Measurements from ENCODE around the gene SCYGR5. TPM values are rescaled to one million over a fixed set of nuclear protein-coding genes. Genes with fewer than 3 reads are reported as not detected.

Gene SCYGR5
- total and polyA plus RNA-seq, 2 experiments from 2014 or later = not detected

DNA sequence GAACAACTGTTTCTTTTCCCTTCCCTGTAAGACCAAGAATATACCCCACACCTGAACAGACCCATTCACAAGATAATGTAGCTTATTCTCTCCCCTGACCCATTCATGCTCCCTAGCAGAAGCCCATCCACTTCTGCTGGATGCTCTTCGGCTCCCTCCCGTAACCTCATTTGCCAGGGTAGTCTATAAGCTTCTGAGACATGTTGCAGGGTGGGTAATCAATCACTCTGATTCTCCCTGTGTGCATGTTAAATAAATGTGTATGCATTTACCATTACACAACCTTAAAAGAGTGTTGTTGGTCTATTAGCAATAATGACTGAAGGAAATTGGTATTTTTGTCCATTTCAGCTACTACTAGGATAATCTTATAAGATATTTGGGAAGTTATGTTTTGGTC lies 49.9 kb downstream of the SCYGR5 start:
- TF ChIP-seq REST (IDR thresholded peaks at IDR 0.05; ENCODE audit: unreplicated experiment) = no peak
- no peak for TF ChIP-seq EZH2phosphoT487 (IDR thresholded peaks at IDR 0.05; ENCODE audit: unreplicated experiment)
- TF ChIP-seq, protein P1, sequence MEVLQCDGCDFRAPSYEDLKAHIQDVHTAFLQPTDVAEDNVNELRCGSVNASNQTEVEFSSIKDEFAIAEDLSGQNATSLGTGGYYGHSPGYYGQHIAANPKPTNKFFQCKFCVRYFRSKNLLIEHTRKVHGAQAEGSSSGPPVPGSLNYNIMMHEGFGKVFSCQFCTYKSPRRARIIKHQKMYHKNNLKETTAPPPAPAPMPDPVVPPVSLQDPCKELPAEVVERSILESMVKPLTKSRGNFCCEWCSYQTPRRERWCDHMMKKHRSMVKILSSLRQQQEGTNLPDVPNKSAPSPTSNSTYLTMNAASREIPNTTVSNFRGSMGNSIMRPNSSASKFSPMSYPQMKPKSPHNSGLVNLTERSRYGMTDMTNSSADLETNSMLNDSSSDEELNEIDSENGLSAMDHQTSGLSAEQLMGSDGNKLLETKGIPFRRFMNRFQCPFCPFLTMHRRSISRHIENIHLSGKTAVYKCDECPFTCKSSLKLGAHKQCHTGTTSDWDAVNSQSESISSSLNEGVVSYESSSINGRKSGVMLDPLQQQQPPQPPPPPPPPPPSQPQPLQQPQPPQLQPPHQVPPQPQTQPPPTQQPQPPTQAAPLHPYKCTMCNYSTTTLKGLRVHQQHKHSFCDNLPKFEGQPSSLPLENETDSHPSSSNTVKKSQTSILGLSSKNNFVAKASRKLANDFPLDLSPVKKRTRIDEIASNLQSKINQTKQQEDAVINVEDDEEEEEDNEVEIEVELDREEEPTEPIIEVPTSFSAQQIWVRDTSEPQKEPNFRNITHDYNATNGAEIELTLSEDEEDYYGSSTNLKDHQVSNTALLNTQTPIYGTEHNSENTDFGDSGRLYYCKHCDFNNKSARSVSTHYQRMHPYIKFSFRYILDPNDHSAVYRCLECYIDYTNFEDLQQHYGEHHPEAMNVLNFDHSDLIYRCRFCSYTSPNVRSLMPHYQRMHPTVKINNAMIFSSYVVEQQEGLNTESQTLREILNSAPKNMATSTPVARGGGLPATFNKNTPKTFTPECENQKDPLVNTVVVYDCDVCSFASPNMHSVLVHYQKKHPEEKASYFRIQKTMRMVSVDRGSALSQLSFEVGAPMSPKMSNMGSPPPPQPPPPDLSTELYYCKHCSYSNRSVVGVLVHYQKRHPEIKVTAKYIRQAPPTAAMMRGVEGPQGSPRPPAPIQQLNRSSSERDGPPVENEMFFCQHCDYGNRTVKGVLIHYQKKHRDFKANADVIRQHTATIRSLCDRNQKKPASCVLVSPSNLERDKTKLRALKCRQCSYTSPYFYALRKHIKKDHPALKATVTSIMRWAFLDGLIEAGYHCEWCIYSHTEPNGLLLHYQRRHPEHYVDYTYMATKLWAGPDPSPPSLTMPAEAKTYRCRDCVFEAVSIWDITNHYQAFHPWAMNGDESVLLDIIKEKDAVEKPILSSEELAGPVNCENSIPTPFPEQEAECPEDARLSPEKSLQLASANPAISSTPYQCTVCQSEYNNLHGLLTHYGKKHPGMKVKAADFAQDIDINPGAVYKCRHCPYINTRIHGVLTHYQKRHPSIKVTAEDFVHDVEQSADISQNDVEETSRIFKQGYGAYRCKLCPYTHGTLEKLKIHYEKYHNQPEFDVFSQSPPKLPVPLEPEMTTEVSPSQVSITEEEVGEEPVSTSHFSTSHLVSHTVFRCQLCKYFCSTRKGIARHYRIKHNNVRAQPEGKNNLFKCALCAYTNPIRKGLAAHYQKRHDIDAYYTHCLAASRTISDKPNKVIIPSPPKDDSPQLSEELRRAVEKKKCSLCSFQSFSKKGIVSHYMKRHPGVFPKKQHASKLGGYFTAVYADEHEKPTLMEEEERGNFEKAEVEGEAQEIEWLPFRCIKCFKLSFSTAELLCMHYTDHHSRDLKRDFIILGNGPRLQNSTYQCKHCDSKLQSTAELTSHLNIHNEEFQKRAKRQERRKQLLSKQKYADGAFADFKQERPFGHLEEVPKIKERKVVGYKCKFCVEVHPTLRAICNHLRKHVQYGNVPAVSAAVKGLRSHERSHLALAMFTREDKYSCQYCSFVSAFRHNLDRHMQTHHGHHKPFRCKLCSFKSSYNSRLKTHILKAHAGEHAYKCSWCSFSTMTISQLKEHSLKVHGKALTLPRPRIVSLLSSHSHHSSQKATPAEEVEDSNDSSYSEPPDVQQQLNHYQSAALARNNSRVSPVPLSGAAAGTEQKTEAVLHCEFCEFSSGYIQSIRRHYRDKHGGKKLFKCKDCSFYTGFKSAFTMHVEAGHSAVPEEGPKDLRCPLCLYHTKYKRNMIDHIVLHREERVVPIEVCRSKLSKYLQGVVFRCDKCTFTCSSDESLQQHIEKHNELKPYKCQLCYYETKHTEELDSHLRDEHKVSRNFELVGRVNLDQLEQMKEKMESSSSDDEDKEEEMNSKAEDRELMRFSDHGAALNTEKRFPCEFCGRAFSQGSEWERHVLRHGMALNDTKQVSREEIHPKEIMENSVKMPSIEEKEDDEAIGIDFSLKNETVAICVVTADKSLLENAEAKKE (CRISPR knock-in tag; IDR thresholded peaks at IDR 0.05) = no peak
- no peak for TF ChIP-seq JUNB (IDR thresholded peaks at IDR 0.05; ENCODE audit: unreplicated experiment)
- TF ChIP-seq ZNF331 (CRISPR knock-in tag; IDR thresholded peaks at IDR 0.05; ENCODE audit: low read depth) = no peak
- TF ChIP-seq EZH2 (IDR thresholded peaks at IDR 0.05; ENCODE audit: low read depth, unreplicated experiment) = no peak
- no peak for TF ChIP-seq ZNF114 (CRISPR knock-in tag; IDR thresholded peaks at IDR 0.05)
- TF ChIP-seq NANOG (IDR thresholded peaks at IDR 0.05; ENCODE audit: borderline replicate concordance) = no peak
- TF ChIP-seq, protein P2, sequence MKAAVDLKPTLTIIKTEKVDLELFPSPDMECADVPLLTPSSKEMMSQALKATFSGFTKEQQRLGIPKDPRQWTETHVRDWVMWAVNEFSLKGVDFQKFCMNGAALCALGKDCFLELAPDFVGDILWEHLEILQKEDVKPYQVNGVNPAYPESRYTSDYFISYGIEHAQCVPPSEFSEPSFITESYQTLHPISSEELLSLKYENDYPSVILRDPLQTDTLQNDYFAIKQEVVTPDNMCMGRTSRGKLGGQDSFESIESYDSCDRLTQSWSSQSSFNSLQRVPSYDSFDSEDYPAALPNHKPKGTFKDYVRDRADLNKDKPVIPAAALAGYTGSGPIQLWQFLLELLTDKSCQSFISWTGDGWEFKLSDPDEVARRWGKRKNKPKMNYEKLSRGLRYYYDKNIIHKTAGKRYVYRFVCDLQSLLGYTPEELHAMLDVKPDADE (IDR thresholded peaks at IDR 0.05) = no peak
- TF ChIP-seq STAT1 (IDR thresholded peaks at IDR 0.05; ENCODE audit: unreplicated experiment) = no peak
- TF ChIP-seq CREB1 (CRISPR knock-in tag; IDR thresholded peaks at IDR 0.05; ENCODE audit: low read depth) = no peak
- no peak for TF ChIP-seq CTCF (conservative IDR thresholded peaks at IDR 0.05; ENCODE audit: low read depth in 2 of 2)
- TF ChIP-seq POLR2AphosphoS5 (IDR thresholded peaks at IDR 0.05; ENCODE audit: low read depth) = no peak

More for the DNA sequence above, 49.9 kb downstream of the SCYGR5 start:
- Histone ChIP-seq H3K4me2 (peak overlapping the region; percentile 44; the same call in 1 of the 2 replicates), H2AFZ (no peak overlapping the region), H3K79me2 (replicated peaks; ENCODE audit: insufficient read depth) (no peaks in the 10 kb centered on the region; the same call in 1 of the 2 replicates), H3K27me3 (ENCODE audit: insufficient read depth) (no peaks in the 10 kb centered on the region), H3K9me2 (ENCODE audit: insufficient read depth) (no peaks in the 10 kb centered on the region), H3K27ac (ENCODE audit: low read depth) (no peak overlapping the region), H3F3A (replicated peaks; ENCODE audit: low read depth) (no peaks in the 10 kb centered on the region), H3K36me3 (ENCODE audit: insufficient read depth) (no peaks in the 10 kb centered on the region), H3K4me1 (ENCODE audit: insufficient read depth) (peaks cover 24% of the 10 kb centered on the region), H4K20me1 (replicated peaks; ENCODE audit: insufficient read depth) (no peaks in the 10 kb centered on the region), H3K4me3 (no peak overlapping the region)
- H3K4me3 Mint-ChIP-seq = peak overlapping the region; percentile 12; the same call in 1 of the 3 replicates
- DNase-seq (ENCODE audit: low spot score) = no peak
- no peak; the same call in 2 of the 3 replicates for ATAC-seq
- H3K4me1 Mint-ChIP-seq = peaks cover 21% of the 10 kb centered on the region
- peaks cover 2% of the 10 kb centered on the region for H3K27me3 Mint-ChIP-seq (ENCODE audit: insufficient read depth, low read depth, poor library complexity)
- no peak overlapping the region for H3K27ac Mint-ChIP-seq
- no peaks in the 10 kb centered on the region for H3K9me3 Mint-ChIP-seq
- H3K36me3 Mint-ChIP-seq (ENCODE audit: low read depth) = no peaks in the 10 kb centered on the region
